ENCODE results near the gene KIAA1191.
A peak's percentile ranks its signal among the peaks of the same experiment; 100 is the strongest.

The KIAA1191 gene

DNA sequence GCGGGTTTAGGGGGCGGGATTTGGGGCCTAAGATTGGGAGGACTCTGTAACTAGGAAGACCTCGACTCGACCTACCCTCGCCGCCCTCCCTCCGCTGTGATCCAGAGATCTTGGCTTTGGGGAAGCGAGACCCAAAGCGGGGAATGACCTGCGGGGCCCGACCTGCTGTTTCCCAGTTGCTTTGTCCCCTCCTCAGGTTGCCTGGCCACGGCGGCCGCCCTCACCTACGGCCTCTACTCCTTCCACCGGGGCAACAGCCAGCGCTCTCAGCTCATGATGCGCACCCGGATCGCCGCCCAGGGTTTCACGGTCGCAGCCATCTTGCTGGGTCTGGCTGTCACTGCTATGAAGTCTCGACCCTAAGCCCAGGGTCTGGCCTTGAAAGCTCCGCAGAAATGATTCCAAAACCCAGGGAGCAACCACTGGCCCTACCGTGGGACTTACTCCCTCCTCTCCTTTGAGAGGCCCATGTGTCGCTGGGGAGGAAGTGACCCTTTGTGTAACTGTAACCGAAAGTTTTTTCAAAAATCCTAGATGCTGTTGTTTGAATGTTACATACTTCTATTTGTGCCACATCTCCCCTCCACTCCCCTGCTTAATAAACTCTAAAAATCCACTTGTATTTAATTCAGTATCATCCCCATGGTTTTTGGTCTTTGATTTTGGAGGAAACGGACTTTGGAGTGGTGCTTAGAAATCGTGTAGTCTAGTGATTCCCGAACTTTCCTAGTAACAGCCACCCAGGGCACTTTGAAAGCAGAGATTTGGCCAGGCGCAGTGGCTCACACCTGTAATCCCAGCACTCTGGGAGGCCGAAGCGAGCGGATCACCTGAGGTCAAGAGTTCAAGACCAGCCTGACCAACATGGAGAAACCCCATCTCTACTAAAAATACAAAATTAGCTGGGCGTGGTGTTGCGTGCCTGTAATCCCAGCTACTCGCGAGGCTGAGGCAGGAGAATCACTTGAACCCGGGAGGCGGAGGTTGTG lies 27.9 kb upstream of the KIAA1191 start:
- no peak for DNase-seq (ENCODE audit: low spot score)

DNA sequence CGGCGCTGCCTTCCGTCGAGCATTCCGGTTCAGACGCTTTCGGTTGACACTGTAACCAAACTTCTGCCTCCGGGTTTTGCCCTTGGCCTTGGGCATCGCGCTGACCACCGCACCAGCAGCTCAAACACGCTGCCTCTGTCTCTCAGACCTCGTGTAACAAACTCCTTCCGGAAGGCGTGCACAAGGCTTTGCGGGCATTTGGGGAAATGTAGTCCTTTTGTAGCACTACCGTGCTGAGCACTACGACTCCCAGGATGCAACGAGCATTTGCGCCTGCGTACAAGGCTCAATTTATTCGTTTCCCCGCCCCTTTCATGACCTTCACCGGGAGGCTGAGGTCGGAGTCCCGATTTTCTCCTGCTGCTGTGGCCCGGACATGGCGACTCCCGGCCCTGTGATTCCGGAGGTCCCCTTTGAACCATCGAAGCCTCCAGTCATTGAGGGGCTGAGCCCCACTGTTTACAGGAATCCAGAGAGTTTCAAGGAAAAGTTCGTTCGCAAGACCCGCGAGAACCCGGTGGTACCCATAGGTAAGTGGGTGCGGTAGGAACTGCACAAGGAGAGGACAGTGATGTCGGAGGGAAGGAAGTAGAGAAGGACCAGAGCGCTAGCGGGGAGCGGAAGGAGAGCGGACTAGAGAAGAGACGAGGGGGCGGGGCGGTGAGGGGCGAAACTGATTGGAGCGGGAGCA lies 27.0 kb upstream of the KIAA1191 start, which contains the start of the genes HIGD2A and NOP16:
TSS of gene HIGD2A (plus strand) at position 308 of the 691 bp plus-strand sequence. CDS start at position 377, 69 bp downstream.
TSS of gene NOP16 (minus strand) at position 155 of the 691 bp plus-strand sequence. CDS start at position 96, 59 bp downstream.
- DNase-seq (ENCODE audit: low spot score): peak; percentile 100

GRCh38 chr5:176388003-176388443 lies 26.5 kb upstream of the KIAA1191 start:
- DNase-seq (ENCODE audit: low spot score): no peak

- DNase-seq (ENCODE audit: low spot score): no peak
Measured at GRCh38 chr5:176387384-176387925, 25.9 kb upstream of the KIAA1191 start.

GRCh38 chr5:176386491-176386890 lies 24.9 kb upstream of the KIAA1191 start:
- DNase-seq (ENCODE audit: low spot score): no peak

- DNase-seq (ENCODE audit: low spot score): no peak
Measured at GRCh38 chr5:176384991-176385390, 23.4 kb upstream of the KIAA1191 start.

DNA sequence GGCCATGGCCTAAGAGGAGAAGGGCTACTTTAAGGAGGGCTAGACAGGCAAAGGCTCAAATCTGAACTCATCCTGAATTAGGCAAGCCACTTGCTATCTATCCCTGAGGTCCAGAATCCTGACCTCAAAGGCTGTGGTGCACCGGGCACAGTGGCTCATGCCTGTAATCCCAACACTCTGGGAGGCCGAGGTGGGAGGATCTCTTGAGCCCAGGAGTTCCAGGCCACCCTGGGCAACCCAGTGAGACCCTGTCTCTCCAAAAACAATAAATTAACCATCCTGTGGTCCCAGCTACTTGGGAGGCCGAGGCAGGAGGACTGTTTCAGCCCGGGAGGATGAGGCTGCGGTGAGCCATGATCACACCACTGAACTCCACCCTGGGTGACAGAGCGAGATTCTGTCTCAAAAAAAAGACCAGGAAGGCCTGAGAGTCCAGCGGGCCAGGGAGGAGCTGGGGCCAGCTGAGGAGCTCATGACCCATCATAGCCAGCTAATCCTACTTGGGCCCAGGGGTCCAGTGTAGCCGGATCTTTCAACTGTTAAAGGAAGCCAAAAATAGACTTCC lies 22.9 kb upstream of the KIAA1191 start:
- no peak for DNase-seq (ENCODE audit: low spot score)

DNA sequence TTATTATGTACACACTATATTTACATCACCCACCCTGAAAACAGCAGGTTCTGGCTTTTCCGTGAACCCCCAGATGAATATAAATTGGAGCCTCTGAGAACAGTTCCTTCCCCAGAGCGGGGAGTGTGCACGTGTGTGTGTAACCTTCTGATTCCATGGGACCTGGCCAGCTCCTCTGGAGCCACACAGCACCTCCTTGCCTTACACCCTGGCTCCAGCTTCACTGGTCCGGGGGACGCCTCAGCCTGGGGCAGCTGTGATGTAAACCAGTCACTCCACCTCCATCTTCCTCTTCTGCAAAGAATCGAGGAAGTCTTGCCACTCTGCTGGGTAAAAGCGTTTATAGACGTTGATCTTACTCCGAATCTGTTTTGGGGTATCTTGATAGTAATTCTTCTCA lies 22.4 kb upstream of the KIAA1191 start:
- no peak for DNase-seq (ENCODE audit: low spot score)

DNA sequence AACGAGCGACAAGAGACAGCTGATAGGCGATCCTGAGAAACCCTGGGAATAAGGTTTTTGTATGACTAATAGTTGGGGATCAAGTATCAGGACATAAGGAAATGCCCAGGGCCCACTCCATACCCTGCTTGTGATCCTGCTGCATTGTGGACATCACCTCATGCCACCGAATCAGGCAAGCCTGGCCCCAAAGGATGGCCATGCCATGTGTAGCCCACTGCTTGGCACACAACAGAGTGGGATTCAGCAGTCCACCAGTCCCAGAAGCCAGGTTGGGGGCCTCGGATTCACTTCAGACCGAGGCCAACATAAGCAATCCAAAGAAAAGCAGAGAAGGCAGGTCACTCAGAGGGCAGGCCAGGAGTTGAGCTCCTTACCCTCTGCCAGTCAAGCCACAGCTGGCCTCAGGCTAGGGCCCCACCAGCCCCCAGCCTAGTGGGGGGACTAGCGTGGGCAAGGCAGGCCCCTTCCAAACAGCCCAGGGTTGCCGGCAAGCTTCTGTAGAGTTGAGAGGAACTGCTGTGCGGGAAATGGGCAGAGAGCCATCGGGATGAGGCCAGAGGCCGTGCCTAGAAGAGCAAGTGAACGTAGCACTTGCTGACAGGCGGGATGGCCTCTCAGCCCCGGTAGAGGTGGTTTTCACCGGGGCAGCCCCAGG lies 21.8 kb upstream of the KIAA1191 start:
- no peak for DNase-seq (ENCODE audit: low spot score)

DNA sequence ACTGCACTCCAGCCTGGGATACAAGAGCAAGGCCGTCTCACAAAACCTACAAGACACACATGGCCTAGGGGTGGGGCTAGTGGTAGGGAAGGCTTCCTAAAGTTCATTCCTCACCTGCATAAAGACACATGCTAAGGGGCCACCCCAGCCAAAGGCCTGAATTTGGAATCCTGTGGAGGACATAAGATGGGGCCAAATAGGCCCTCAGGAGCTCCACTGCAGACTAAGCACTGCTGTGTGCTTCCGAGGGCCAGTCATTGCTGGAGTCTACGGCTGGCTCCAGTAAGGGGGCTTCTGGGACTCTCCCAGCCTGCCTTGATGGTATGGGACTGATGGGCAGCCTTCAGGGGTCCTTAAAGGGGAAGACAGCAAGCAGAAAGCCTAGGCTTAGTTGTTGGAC lies 21.2 kb upstream of the KIAA1191 start:
- no peak for DNase-seq (ENCODE audit: low spot score)

- no peak for DNase-seq (ENCODE audit: low spot score)
Measured at GRCh38 chr5:176381979-176382378, 20.4 kb upstream of the KIAA1191 start.

- DNase-seq (ENCODE audit: low spot score): no peak
Measured at GRCh38 chr5:176381423-176381822, 19.9 kb upstream of the KIAA1191 start.

- DNase-seq (ENCODE audit: low spot score): no peak
Measured at GRCh38 chr5:176379881-176380280, 18.3 kb upstream of the KIAA1191 start.

DNA sequence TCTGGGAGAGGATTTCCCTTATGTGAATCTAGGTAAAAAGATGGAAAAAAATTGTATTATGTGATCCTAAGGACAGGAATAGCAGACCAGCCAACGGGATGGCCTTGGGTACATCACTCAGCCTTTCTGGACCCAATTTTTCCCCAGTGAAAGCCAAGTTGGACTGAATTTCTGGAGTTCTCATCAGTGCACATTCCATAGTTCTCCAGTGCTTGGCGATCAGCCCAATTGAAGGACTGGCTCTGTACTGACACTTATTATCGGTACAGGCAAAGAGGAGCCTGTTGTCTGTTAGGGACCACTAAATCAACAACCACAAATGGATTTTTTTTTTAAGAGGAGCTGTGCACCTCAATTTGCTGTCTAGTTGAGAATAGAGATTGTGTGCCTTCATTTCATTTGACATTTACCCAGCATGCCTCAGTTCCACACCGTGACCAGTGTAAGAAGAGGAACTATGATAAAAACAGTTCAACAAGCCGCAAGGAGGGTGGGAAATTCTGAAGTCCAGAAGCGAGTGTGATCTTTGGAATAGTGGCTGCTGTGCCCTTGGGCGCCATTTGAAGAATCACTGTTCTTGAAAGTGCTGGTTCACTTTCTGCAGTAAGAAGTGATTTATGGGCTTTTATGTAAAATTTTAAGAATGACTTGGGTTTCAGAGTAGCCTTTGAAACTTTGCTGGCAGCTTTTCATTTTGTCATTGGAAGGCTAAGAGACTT lies 11.7 kb upstream of the KIAA1191 start:
- no peak for DNase-seq (ENCODE audit: low spot score)

- DNase-seq (ENCODE audit: low spot score): peak; percentile 73
Measured at GRCh38 chr5:176371621-176372539, 10.3 kb upstream of the KIAA1191 start.

- DNase-seq (ENCODE audit: low spot score): no peak
Measured at GRCh38 chr5:176369934-176370711, 8.6 kb upstream of the KIAA1191 start.

GRCh38 chr5:176368726-176369125 lies 7.2 kb upstream of the KIAA1191 start:
- no peak for DNase-seq (ENCODE audit: low spot score)

DNA sequence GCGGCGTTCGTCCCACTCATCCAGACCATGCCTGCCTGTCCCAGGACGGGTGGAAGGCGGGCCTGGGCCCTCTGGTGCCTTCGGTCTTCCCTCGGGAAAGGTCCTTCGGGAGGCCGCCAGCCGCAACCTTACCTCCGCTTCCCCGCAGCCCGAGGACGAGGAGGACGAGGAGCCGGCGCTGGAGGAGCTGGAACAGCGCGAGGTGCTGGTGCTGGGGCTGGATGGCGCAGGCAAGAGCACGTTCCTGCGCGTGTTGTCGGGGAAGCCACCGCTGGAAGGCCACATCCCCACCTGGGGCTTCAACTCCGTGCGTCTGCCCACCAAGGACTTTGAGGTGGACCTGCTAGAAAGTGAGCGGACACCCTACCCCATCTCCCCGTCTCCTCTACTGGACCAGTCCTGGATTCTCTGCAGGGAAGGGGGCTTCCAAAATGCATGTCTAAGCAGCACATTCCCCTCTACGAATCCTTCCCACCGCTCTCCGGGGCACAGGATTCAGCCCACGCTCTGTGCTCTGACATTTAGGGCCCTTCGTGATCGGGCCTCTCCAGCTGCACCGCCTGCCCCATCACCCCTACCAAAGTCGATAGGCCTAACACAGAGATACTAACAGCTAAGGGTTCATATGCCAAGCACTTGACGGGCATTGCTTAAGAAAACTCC lies 4.8 kb upstream of the KIAA1191 start:
- DNase-seq (ENCODE audit: low spot score): no peak
